K562 (cell line): Measurements from ENCODE around the gene WDPCP. TPM values are rescaled to one million over a fixed set of nuclear protein-coding genes. Genes with fewer than 3 reads are reported as not detected.

Experiments
- AFF1 ChIP-seq, 2 experiments: fragments of 450-650 bp; IDR thresholded peaks; 2 replicates each; pipeline ENCODE4 v1.6.1; 2018; ENCODE audit warnings: mild to moderate bottlenecking in 2 of 2, low read depth in 1 of 2; ENCODE audit not compliant: partially characterized antibody in 2 of 2
- CEBPG ChIP-seq, 3 experiments: fragments of 200-800 bp in 1 of 3; sonication (Bioruptor generic) in 1 of 3; sonication (generic) in 1 of 3; formaldehyde crosslinking in 1 of 3; IDR thresholded peaks in 2 of 3; conservative IDR thresholded peaks in 1 of 3; 2 replicates each; pipeline versions ENCODE4 v1.6.1 to v1.8.0; 2016 to 2022; ENCODE audit warnings: missing compliant biosample characterization in 2 of 3, missing genetic modification characterization in 2 of 3, mild to moderate bottlenecking in 1 of 3, missing genetic modification reagents in 1 of 3
- HES1 ChIP-seq: fragments of 450-650 bp; IDR thresholded peaks from 2 replicates; pipeline ENCODE4 v1.6.1; 2016; ENCODE audit warnings: low read depth, mild to moderate bottlenecking, moderate library complexity
- NR2C1 ChIP-seq, 2 experiments: fragments of 450-650 bp; IDR thresholded peaks; 2 replicates each; pipeline ENCODE4 v1.6.1; 2017; ENCODE audit warnings: mild to moderate bottlenecking in 2 of 2, antibody characterized with exemption in 1 of 2, inconsistent platforms in 1 of 2, missing compliant biosample characterization in 1 of 2, missing genetic modification characterization in 1 of 2
- RREB1 ChIP-seq: fragments of 250-450 bp; sonication (Bioruptor Pico); IDR thresholded peaks from 2 replicates; pipeline ENCODE4 v1.4.0; 2020
- SMAD4 ChIP-seq: fragments of 250-450 bp; sonication (Bioruptor Pico); conservative IDR thresholded peaks from 2 replicates; pipeline ENCODE4 v1.8.0; 2021; ENCODE audit warnings: inconsistent platforms, mild to moderate bottlenecking, moderate library complexity
- SP1 ChIP-seq: sonication (generic); formaldehyde crosslinking; IDR thresholded peaks from 2 replicates; pipeline ENCODE4 v1.8.1; 2022; ENCODE audit warnings: mild to moderate bottlenecking, missing genetic modification reagents
- TSC22D4 ChIP-seq: fragments of 450-650 bp; IDR thresholded peaks from 2 replicates; pipeline ENCODE4 v1.6.1; 2016; ENCODE audit warnings: missing genetic modification characterization, missing biosample characterization, control low read depth
- USF2 ChIP-seq: sonication (generic); formaldehyde crosslinking; IDR thresholded peaks from 2 replicates; pipeline ENCODE4 v1.5.0; 2020; ENCODE audit warnings: missing genetic modification reagents
- polyA plus RNA-seq, 8 experiments: library from polyadenylated mRNA; depleted of rRNA in 4 of 8; stranded (reverse) in 5 of 8; unstranded in 3 of 8; fragments of >200 nt; fragmentation: Nextera tagmentation in 2 of 8; fragmentation: Illumina TruSeq in 1 of 8; extraction: Ambion mirVana in 2 of 8; extraction: Trizol in 1 of 8; gene quantifications; 2 replicates each; pipeline versions ENCODE4 v1.2.1 to v1.2.3, GENCODE V29; 2011 to 2014; ENCODE audit warnings: inconsistent platforms in 1 of 8, missing spikeins in 1 of 8
- total RNA-seq, 7 experiments: library from RNA; depleted of rRNA in 6 of 7; stranded (reverse); fragments of >200 nt in 6 of 7; fragmentation: Illumina TruSeq in 2 of 7; extraction: Trizol in 2 of 7; gene quantifications; 2 replicates each; pipeline versions ENCODE4 v1.2.1 to v1.2.3, GENCODE V29; 2011 to 2021; ENCODE audit warnings: low replicate concordance in 1 of 7

The WDPCP gene
- total and polyA plus RNA-seq, 9 of the 15 experiments (the other 6 are each of a cell fraction or from before 2014, with no cell fraction given): 1.4 to 6.4 (median 5.5) TPM

GRCh38 chr2:63604666-63605065 lies 16.4 kb upstream of the WDPCP start (continued):
- no peak for TF ChIP-seq NR2C1 (IDR thresholded peaks at IDR 0.05)
- TF ChIP-seq NR2C1 (tag; IDR thresholded peaks at IDR 0.05): no peak
- no peak for TF ChIP-seq HES1
- no peak for TF ChIP-seq SMAD4
- no peak for TF ChIP-seq USF2
- no peak for TF ChIP-seq RREB1
- no peak for TF ChIP-seq SP1
- TF ChIP-seq AFF1 (IDR thresholded peaks at IDR 0.05; ENCODE audit: low read depth in 1 of 2, partially characterized antibody in 2 of 2): no peak
- TF ChIP-seq TSC22D4 (tag): no peak
- TF ChIP-seq CEBPG (CRISPR knock-in tag; IDR thresholded peaks at IDR 0.05): no peak
- TF ChIP-seq CEBPG (tag; conservative IDR thresholded peaks at IDR 0.05 in 1 of 2, IDR thresholded peaks at IDR 0.05 in 1 of 2): no peak
